ENCODE measurements around the gene PCDHGB4.
"Not testable (repeated sequence)": the region's sequence is repeated elsewhere in the genome, so short reads cannot be mapped to it uniquely, and the experiment has no call there.

Gene PCDHGB4

GRCh38 chr5:141409598-141410306 is 22.3 kb downstream of the PCDHGB4 start:
- peaks cover 22% of the 10 kb centered on the region for H3K36me3 Mint-ChIP-seq
- H3K4me3 Mint-ChIP-seq = peak overlapping the region; percentile 52
- H3K27me3 Mint-ChIP-seq = peaks cover 59% of the 10 kb centered on the region
- H3K27ac Mint-ChIP-seq = no peak overlapping the region
- peaks cover 17% of the 10 kb centered on the region for H3K9me3 Mint-ChIP-seq
- H3K4me1 Mint-ChIP-seq = peaks cover 18% of the 10 kb centered on the region

- H3K36me3 Mint-ChIP-seq = peaks cover 22% of the 10 kb centered on the region
- peaks cover 18% of the 10 kb centered on the region for H3K4me1 Mint-ChIP-seq
- H3K9me3 Mint-ChIP-seq = peaks cover 17% of the 10 kb centered on the region
- H3K27ac Mint-ChIP-seq = no peak overlapping the region
- peaks cover 56% of the 10 kb centered on the region for H3K27me3 Mint-ChIP-seq
- H3K4me3 Mint-ChIP-seq = no peak overlapping the region
Measured at GRCh38 chr5:141411575-141411974, 24.1 kb downstream of the PCDHGB4 start.

- peaks cover 18% of the 10 kb centered on the region for H3K4me1 Mint-ChIP-seq
- peaks cover 55% of the 10 kb centered on the region for H3K27me3 Mint-ChIP-seq
- peaks cover 23% of the 10 kb centered on the region for H3K36me3 Mint-ChIP-seq
- peaks cover 20% of the 10 kb centered on the region for H3K9me3 Mint-ChIP-seq
- H3K27ac Mint-ChIP-seq = peak within 1 kb of the TSS; percentile 33
- H3K4me3 Mint-ChIP-seq = peak within 1 kb of the TSS; percentile 90
Measured at GRCh38 chr5:141412854-141413539, 25.5 kb downstream of the PCDHGB4 start, which contains the start of gene PCDHGA10. Gene PCDHGA10 (plus strand): TSS chr5:141412987. CDS start chr5:141413176, 189 bp downstream.

GRCh38 chr5:141413540-141414069 is 26.1 kb downstream of the PCDHGB4 start:
- Mint-ChIP-seq H3K27me3 (peaks cover 56% of the 10 kb centered on the region), H3K27ac (peak overlapping the region; percentile 33), H3K4me1 (peaks cover 18% of the 10 kb centered on the region), H3K4me3 (peak overlapping the region; percentile 90), H3K9me3 (peaks cover 21% of the 10 kb centered on the region), H3K36me3 (peaks cover 25% of the 10 kb centered on the region)

DNA sequence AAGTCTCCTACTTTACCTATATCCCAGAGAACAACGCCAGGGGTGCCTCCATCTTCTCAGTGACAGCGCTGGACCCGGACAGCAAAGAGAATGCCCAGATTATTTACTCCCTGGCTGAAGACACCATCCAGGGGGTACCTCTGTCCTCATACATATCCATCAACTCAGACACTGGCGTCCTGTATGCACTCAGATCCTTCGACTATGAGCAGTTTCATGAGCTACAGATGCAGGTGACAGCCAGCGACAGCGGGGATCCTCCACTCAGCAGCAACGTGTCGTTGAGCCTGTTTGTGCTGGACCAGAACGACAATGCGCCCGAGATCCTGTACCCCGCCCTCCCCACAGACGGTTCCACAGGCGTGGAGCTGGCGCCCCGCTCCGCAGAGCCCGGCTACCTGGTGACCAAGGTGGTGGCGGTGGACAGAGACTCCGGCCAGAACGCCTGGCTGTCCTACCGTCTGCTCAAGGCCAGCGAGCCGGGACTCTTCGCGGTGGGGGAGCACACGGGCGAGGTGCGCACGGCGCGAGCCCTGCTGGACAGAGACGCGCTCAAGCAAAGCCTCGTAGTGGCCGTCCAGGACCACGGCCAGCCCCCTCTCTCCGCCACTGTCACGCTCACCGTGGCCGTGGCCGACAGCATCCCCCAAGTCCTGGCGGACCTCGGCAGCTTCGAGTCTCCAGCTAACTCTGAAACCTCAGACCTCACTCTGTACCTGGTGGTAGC is 27.2 kb downstream of the PCDHGB4 start:
- peaks cover 18% of the 10 kb centered on the region for H3K4me1 Mint-ChIP-seq
- peak overlapping the region; percentile 25 for H3K27ac Mint-ChIP-seq
- H3K4me3 Mint-ChIP-seq = peak overlapping the region; percentile 9
- peaks cover 18% of the 10 kb centered on the region for H3K9me3 Mint-ChIP-seq
- peaks cover 52% of the 10 kb centered on the region for H3K27me3 Mint-ChIP-seq
- peaks cover 24% of the 10 kb centered on the region for H3K36me3 Mint-ChIP-seq

DNA sequence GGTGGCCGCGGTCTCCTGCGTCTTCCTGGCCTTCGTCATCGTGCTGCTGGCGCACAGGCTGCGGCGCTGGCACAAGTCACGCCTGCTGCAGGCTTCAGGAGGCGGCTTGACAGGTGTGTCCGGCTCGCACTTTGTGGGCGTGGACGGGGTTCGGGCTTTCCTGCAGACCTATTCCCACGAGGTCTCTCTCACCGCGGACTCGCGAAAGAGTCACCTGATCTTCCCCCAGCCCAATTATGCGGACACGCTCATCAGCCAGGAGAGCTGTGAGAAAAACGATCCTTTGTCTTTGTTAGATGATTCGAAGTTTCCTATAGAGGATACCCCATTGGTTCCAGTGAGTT is 27.7 kb downstream of the PCDHGB4 start:
- H3K9me3 Mint-ChIP-seq = peaks cover 15% of the 10 kb centered on the region
- not testable (repeated sequence) for H3K27ac Mint-ChIP-seq
- H3K4me3 Mint-ChIP-seq = peak overlapping the region; percentile 44
- H3K4me1 Mint-ChIP-seq = peaks cover 17% of the 10 kb centered on the region
- peaks cover 25% of the 10 kb centered on the region for H3K36me3 Mint-ChIP-seq
- H3K27me3 Mint-ChIP-seq = peaks cover 52% of the 10 kb centered on the region

GRCh38 chr5:141417494-141418172 is 30.1 kb downstream of the PCDHGB4 start, which contains the start of gene PCDHGB7:
Gene PCDHGB7 (plus strand): TSS chr5:141417677. CDS start chr5:141417860, 183 bp downstream.
- Mint-ChIP-seq H3K4me3 (peak within 1 kb of the TSS; percentile 44), H3K4me1 (peaks cover 15% of the 10 kb centered on the region), H3K27ac (peak within 1 kb of the TSS; percentile 41), H3K9me3 (peaks cover 20% of the 10 kb centered on the region), H3K27me3 (peaks cover 60% of the 10 kb centered on the region), H3K36me3 (peaks cover 31% of the 10 kb centered on the region)

DNA sequence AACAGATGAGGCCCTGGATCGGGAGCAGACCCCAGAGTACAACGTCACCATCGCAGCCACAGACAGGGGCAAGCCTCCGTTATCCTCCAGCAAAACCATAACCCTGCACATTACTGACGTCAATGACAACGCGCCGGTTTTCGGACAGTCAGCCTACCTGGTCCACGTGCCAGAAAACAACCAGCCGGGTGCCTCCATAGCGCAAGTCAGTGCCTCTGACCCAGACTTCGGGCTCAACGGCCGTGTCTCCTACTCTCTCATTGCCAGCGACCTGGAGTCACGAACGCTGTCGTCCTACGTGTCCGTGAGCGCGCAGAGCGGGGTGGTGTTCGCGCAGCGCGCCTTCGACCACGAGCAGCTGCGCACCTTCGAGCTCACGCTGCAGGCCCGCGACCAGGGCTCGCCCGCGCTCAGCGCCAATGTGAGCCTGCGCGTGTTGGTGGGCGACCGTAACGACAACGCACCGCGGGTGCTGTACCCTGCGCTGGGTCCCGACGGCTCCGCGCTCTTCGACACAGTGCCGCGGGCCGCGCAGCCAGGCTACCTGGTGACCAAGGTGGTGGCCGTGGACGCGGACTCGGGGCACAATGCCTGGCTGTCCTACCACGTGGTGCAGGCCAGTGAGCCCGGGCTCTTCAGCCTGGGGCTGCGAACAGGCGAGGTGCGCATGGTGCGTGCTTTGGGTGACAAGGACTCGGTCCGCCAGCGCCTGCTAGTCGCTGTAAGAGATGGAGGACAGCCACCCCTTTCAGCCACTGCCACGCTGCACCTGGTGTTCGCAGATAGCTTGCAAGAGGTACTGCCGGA is 31.8 kb downstream of the PCDHGB4 start:
- Mint-ChIP-seq H3K4me3 (peak overlapping the region; percentile 12), H3K9me3 (peaks cover 25% of the 10 kb centered on the region), H3K27me3 (peaks cover 58% of the 10 kb centered on the region), H3K36me3 (peaks cover 28% of the 10 kb centered on the region), H3K4me1 (peaks cover 3% of the 10 kb centered on the region), H3K27ac (peak overlapping the region; percentile 38)

GRCh38 chr5:141420855-141421488 is 33.5 kb downstream of the PCDHGB4 start, which contains the start of gene PCDHGA11:
Gene PCDHGA11 (plus strand): TSS chr5:141421051. CDS start chr5:141421228, 177 bp downstream.
- peak within 1 kb of the TSS; percentile 70 for H3K4me3 Mint-ChIP-seq
- peaks cover 26% of the 10 kb centered on the region for H3K9me3 Mint-ChIP-seq
- H3K27ac Mint-ChIP-seq = peak within 1 kb of the TSS; percentile 17
- peaks cover 27% of the 10 kb centered on the region for H3K36me3 Mint-ChIP-seq
- peaks cover 59% of the 10 kb centered on the region for H3K27me3 Mint-ChIP-seq
- no peaks in the 10 kb centered on the region for H3K4me1 Mint-ChIP-seq

DNA sequence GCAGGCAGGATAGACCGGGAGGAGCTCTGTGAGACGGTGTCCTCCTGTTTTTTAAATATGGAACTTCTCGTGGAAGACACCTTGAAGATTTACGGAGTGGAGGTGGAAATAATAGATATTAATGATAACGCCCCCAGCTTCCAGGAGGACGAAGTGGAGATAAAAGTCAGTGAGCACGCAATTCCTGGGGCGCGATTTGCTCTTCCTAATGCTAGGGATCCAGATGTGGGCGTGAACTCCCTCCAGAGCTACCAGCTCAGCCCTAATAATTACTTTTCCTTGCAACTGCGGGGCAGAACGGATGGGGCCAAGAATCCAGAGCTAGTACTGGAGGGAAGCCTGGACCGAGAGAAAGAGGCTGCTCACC is 34.0 kb downstream of the PCDHGB4 start:
- Mint-ChIP-seq H3K36me3 (peaks cover 27% of the 10 kb centered on the region), H3K9me3 (peaks cover 26% of the 10 kb centered on the region), H3K4me3 (peak overlapping the region; percentile 70), H3K4me1 (no peaks in the 10 kb centered on the region), H3K27ac (peak overlapping the region; percentile 17), H3K27me3 (peaks cover 60% of the 10 kb centered on the region)

DNA sequence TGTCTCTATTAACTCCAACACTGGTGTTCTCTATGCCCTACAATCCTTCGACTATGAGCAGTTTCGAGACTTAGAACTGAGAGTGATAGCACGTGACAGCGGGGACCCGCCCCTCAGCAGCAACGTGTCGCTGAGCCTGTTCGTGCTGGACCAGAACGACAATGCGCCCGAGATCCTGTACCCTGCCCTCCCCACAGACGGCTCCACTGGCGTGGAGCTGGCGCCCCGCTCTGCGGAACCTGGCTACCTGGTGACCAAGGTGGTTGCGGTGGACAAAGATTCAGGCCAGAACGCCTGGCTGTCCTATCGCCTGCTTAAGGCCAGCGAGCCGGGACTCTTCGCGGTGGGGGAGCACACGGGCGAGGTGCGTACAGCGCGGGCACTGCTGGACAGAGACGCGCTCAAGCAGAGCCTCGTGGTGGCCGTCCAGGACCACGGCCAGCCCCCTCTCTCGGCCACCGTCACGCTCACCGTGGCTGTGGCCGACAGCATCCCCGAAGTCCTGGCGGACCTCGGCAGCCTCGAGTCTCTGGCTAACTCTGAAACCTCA is 35.3 kb downstream of the PCDHGB4 start:
- Mint-ChIP-seq H3K27me3 (peaks cover 62% of the 10 kb centered on the region), H3K9me3 (peaks cover 28% of the 10 kb centered on the region), H3K36me3 (peaks cover 25% of the 10 kb centered on the region), H3K4me1 (no peaks in the 10 kb centered on the region), H3K27ac (no peak overlapping the region), H3K4me3 (no peak overlapping the region)

GRCh38 chr5:141427783-141428426 is 40.4 kb downstream of the PCDHGB4 start:
- H3K27me3 Mint-ChIP-seq = peaks cover 56% of the 10 kb centered on the region

DNA sequence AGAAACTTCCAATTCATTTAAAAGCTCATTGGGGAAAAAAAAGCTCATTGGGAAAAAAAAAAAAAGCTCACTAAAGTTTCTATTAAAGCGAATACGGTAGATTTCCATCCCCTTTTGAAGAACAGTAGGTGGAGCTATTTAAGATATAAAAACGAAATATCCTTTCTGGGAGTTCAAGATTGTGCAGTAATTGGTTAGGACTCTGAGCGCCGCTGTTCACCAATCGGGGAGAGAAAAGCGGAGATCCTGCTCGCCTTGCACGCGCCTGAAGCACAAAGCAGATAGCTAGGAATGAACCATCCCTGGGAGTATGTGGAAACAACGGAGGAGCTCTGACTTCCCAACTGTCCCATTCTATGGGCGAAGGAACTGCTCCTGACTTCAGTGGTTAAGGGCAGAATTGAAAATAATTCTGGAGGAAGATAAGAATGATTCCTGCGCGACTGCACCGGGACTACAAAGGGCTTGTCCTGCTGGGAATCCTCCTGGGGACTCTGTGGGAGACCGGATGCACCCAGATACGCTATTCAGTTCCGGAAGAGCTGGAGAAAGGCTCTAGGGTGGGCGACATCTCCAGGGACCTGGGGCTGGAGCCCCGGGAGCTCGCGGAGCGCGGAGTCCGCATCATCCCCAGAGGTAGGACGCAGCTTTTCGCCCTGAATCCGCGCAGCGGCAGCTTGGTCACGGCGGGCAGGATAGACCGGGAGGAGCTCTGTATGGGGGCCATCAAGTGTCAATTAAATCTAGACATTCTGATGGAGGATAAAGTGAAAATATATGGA is 43.0 kb downstream of the PCDHGB4 start, which contains the start of gene PCDHGA12:
Gene PCDHGA12 (plus strand): TSS at position 176 of the 782 bp plus-strand sequence. CDS start 253 bp downstream, at position 429.
- H3K36me3 Mint-ChIP-seq = peaks cover 22% of the 10 kb centered on the region
- peaks cover 16% of the 10 kb centered on the region for H3K4me1 Mint-ChIP-seq
- H3K4me3 Mint-ChIP-seq = peak within 1 kb of the TSS; percentile 84
- H3K9me3 Mint-ChIP-seq = peaks cover 40% of the 10 kb centered on the region
- peaks cover 55% of the 10 kb centered on the region for H3K27me3 Mint-ChIP-seq
- peak within 1 kb of the TSS; percentile 30 for H3K27ac Mint-ChIP-seq

More at GRCh38 chr5:141427783-141428426, 40.4 kb downstream of the PCDHGB4 start:
- H3K36me3 Mint-ChIP-seq = peaks cover 18% of the 10 kb centered on the region
- H3K9me3 Mint-ChIP-seq = peaks cover 32% of the 10 kb centered on the region
- H3K4me1 Mint-ChIP-seq = peaks cover 16% of the 10 kb centered on the region
- H3K4me3 Mint-ChIP-seq = no peak overlapping the region
- no peak overlapping the region for H3K27ac Mint-ChIP-seq

Data from activated naive CD4-positive, alpha-beta T cell treated with anti-CD3 and anti-CD28 coated beads, Interleukin-2, amount 50 U/mL, for 24 hours (primary cell).